IPS-18c (cell line): ENCODE results near the gene COL26A1.
"Not testable (repeated sequence)": the region's sequence is repeated elsewhere in the genome, so short reads cannot be mapped to it uniquely, and the experiment has no call there.

Experiments used
- H3K4me3 ChIP-seq: 2 replicates; pipeline ENCODE4 v1.7.0; 2013; ENCODE audit warnings: low read depth, mild to moderate bottlenecking, low read length, moderate library complexity; ENCODE audit not compliant: insufficient read depth
- H3K9me3 ChIP-seq: one replicate; pipeline ENCODE4 v1.6.1; 2013; ENCODE audit warnings: mild to moderate bottlenecking, low read length, moderate library complexity; ENCODE audit not compliant: control insufficient read depth, insufficient read depth

The COL26A1 gene

DNA sequence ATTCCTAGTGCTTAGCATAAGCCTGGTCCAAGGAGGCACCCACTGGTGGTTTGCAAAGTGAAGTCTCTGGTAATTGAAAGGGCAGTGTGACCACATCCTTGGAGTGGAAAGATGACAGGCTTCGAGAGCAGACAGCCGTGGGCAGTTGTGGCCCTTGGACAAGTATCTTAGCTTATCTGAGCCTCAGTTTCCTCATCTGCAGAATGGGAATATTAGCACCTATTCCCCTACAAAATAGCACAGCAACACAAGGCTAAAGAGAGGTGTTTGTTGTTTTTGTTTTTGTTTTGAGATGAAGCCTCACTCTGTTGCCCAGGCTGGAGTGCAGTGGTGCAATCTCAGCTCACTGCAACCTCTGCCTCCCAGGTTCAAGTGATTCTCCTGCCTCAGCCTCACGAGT lies 237.1 kb downstream of the COL26A1 start:
- Histone ChIP-seq H3K4me3 (no peak overlapping the region), H3K9me3 (no peaks in the 10 kb centered on the region)

DNA sequence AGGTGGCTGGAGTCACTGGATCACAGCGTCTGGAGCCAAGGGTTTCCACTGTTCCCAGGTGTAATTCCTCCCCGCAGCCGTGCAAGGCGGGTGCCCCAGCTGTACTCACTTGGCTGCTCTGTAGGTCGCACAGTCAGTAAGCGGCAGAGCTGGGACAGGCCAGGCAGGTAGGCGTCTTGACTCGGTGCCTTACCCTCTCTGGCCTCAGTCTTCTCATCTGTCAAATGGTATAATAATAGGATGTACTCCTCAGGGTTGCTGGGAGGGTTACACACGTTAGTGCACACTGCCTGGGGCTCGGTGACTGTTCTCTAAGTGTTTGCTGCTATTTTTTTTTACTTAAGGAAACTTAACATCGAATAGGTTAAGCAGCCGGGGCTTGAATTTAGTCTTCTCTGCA lies 239.4 kb downstream of the COL26A1 start:
- H3K4me3 ChIP-seq = no peak overlapping the region
- no peaks in the 10 kb centered on the region for H3K9me3 ChIP-seq

DNA sequence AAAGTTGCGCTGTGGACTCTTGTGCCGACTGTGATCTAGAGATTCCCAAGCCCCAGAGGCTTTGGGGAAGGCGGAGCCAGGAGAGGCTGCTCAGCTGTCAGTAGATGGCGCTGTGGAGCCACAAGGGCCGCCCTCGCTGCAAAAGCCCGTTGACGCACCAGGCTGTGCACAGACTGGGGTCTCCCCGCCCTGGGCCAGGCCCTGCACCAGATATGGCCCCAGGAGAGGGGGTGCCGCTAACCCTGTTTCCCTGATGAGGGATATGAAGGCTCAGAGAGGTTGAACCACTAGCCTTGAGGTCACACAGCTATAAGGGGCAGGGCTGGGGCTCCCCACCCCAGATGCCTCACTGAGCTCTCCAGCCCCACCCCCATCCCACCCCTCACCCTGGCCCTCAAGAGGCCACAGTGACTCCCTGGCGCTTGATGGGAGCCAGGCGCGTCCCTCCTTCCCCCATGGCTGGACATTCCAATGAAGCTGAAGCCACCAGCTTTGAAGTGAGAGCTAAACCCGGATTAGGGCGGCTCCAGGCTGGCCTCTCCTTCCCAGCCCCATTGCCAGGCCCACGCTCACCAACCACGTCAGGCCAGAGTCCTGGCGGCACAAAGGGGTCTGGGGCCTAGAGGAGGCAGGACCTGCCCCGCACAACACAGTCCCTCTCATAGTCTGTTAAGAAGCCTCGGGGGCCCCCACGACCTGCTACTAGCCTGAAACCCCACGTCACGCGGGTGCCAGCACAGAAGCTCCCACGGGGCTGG lies 240.0 kb downstream of the COL26A1 start:
- H3K9me3 ChIP-seq = no peaks in the 10 kb centered on the region
- H3K4me3 ChIP-seq = no peak overlapping the region

DNA sequence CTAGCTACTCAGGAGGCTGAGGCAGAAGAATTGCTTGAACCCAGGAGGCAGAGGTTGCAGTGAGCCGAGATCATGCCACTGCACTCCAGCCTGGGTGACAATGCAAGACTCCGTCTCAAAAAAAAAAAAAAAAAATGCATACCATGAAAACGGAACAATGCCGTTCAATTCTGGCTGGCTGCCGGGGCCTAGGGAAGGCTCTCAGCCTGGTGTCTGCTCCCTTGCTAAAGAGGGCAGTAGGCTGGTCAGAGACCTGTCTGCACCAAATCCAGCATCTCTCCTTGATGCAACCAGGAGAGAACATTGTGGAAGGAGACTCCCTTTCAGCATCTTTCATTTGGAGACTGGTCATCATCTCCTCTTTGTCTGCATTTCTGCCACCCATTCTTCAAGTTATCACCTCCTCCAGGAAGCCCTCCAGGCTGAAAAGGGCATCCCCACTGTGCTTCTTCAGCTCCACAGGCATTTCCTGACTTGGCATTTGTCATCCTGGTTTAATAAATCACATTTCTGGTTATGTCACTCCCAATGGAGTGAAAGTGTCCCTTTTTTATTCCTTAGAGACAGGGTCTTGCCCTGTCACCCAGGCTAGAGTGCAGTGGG lies 241.8 kb downstream of the COL26A1 start:
- Histone ChIP-seq H3K9me3 (no peaks in the 10 kb centered on the region), H3K4me3 (no peak overlapping the region)

DNA sequence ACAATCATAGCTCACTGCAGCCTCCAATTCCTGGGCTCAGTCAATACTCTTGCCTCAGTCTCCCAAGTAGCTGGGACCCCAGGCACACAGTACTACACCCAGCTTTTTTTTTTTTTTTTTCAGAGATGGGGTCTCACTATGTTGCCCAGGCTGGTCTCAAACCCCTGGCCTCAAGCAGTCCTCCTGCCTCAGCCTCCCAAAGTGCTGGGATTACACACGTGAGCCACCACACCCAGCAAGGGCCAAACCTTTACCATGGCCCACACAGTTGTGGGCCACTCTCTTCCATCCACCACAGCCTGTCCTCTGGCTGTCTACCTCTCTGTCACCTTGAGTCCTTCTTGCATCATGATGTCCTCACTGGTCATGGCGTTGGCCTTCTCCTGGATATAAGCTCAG lies 242.3 kb downstream of the COL26A1 start:
- H3K9me3 ChIP-seq, H3K4me3 ChIP-seq: not testable (repeated sequence)

DNA sequence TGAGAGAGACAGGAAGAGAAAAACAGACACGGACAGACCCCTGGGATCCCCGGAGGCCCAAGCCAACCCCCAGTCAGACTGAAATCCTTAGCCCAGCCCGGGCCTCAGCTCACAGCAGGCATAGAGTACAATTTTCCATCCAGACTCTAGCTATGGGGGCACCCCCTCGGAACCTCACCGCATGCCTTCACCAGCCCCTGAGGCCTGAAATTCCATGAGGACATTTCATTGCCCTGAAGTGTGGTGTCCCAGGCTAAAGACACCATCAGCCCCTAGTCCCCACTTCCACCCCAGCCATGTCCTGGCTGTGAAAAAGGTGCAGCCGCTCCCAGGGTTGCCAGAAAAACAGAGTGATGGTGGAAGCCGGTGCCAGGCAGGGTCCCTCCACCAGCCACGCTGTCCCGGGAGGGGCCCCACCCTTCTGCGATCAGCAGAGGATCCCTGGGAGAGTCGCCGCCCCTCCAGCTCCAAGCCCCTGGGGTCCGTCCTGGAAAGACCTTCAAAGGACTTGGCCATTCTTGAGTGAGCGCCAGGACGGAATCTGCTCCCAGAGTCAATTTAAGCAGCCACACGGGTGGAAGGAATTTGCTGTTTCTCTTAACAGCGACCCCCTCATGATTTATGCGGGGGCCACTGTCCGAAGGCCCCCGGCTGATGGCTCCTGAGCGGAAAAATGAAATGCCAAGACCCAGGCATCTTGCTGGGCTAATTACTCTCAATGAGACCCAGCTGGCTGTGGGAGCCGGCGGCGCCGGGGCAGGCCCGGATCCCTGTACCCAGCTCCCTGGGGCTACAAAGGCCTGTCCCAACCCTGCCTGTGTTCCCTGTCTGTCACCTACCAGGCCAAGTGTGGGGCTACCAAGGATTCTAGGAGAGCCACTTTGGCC lies 243.2 kb downstream of the COL26A1 start:
- no peaks in the 10 kb centered on the region for H3K9me3 ChIP-seq
- H3K4me3 ChIP-seq = no peak overlapping the region

DNA sequence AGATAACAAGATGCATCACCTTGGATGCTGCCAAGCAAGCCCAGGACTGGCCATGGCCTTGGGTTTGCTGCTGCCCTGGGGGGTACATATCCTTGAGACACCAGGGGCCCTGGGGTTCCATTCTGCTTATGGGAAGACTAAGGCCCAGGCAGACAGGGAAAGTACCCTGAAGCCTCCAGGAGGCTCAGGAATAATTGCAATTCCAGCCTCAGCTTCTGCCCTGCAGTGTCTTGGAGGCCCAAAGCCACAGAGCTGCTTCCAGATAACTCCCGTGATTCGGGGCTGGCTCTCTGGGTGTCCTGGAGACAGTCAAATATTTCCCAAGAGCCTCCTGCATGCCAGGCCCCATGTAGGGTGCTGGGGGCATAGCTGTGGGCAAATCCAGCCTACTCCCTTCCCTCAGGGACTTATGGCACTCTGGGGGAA lies 243.8 kb downstream of the COL26A1 start:
- H3K4me3 ChIP-seq = no peak overlapping the region

More for the DNA sequence above, 243.8 kb downstream of the COL26A1 start:
- peaks cover 3% of the 10 kb centered on the region for H3K9me3 ChIP-seq
